ENCODE measurements around the gene PFKP.

The PFKP gene

GRCh38 chr10:3076138-3076537, 8.8 kb downstream of the PFKP start:
- TF ChIP-seq CTCF (IDR thresholded peaks at IDR 0.05; ENCODE audit: control insufficient read depth, insufficient read depth, low read depth, low read length, missing control alignments) = no peak
- DNase-seq (ENCODE audit: low read depth) = no peak
- no peak overlapping the region for H3K4me3 ChIP-seq (ENCODE audit: control insufficient read depth, low read depth, low read length)

DNA sequence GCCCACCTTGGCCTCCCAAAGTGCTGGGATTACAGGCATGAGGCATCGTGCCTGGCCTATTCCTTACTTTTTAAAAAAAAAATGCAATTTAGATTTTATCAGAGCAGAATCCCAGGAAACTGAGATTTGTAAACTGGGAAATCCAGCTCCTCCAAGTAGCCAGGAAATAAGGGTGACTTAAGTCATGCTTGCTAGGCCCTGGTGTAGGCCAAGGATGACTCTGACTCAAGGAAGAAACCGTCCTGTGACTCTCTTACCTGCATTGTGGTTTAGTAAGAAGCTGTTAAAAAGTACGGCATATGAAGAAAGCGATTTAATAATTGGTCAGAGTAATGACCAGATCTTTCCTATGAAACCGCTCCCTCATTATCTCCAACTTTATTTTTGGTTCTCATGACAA, 10.2 kb downstream of the PFKP start:
- no peak for TF ChIP-seq CTCF (IDR thresholded peaks at IDR 0.05; ENCODE audit: control insufficient read depth, insufficient read depth, low read depth, low read length, missing control alignments)
- DNase-seq (ENCODE audit: low read depth) = no peak
- no peak overlapping the region for H3K4me3 ChIP-seq (ENCODE audit: control insufficient read depth, low read depth, low read length)

GRCh38 chr10:3077940-3078630, 10.7 kb downstream of the PFKP start:
- H3K4me3 ChIP-seq (ENCODE audit: control insufficient read depth, low read depth, low read length) = no peak overlapping the region
- no peak for TF ChIP-seq CTCF (IDR thresholded peaks at IDR 0.05; ENCODE audit: control insufficient read depth, insufficient read depth, low read depth, low read length, missing control alignments)
- no peak for DNase-seq (ENCODE audit: low read depth)

DNA sequence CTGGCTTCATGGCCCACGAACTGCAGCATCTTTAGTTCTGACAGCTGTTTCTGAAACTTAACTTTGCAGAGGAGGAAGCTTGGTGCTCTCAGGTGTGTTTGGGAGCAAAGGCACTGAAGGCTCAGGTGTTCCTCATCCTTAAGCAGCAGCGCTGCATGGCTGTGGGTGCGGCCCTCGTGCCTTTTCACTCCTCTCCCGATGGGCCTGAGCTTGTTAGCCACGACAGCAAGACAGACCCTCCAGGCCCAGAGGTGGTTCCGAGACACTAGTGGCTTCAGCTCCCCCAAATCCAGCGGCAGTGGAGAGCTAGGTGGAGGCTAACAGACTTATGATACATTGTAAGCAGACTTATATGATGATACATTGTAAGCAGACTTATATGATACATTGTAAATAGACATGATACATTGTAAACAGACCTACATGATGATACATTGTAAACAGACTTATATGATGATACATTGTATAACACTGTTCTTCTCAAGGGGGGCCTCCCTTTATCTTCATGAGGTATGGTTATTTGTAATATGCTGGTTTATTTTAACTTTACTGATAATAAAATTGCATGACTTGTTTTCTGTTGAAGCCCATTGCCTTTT, 14.1 kb downstream of the PFKP start:
- no peak for TF ChIP-seq CTCF (IDR thresholded peaks at IDR 0.05; ENCODE audit: control insufficient read depth, insufficient read depth, low read depth, low read length, missing control alignments)
- no peak for DNase-seq (ENCODE audit: low read depth)
- no peak overlapping the region for H3K4me3 ChIP-seq (ENCODE audit: control insufficient read depth, low read depth, low read length)

- no peak for DNase-seq (ENCODE audit: low read depth)
- H3K4me3 ChIP-seq (ENCODE audit: control insufficient read depth, low read depth, low read length) = no peak overlapping the region
- no peak for TF ChIP-seq CTCF (IDR thresholded peaks at IDR 0.05; ENCODE audit: control insufficient read depth, insufficient read depth, low read depth, low read length, missing control alignments)
Observed at GRCh38 chr10:3082290-3082689, 14.9 kb downstream of the PFKP start.

- H3K4me3 ChIP-seq (ENCODE audit: control insufficient read depth, low read depth, low read length) = no peak overlapping the region
- no peak for DNase-seq (ENCODE audit: low read depth)
- TF ChIP-seq CTCF (IDR thresholded peaks at IDR 0.05; ENCODE audit: control insufficient read depth, insufficient read depth, low read depth, low read length, missing control alignments) = no peak
Observed at GRCh38 chr10:3085785-3086567, 18.6 kb downstream of the PFKP start.

Measured in AG09309 (cell line).